Body of pancreas (tissue), 4 donors: ENCODE results near the gene ERMAP. TPM values are rescaled to one million over a fixed set of nuclear protein-coding genes. Genes with fewer than 3 reads are reported as not detected.

Experiments
- ATAC-seq: fragments of 150-250 bp; one replicate; pipeline ENCODE4 v1.9.1; 2016
- DNase-seq, 4 donors: peaks; one replicate each; pipeline ENCODE4 v3.0.0-alpha.2; 2019
- H3K27ac ChIP-seq, 4 donors: fragments of 200-600 bp; sonication (generic); 1 replicate in 3 of 4; 2 replicates in 1 of 4; pipeline versions ENCODE4 v1.5.1 to v1.6.1; 2016 to 2019; ENCODE audit warnings: mild to moderate bottlenecking in 1 of 4, mixed read lengths in 1 of 4, moderate library complexity in 1 of 4
- H3K27me3 ChIP-seq, 2 donors: fragments of 200-600 bp; sonication (generic); one replicate each; pipeline ENCODE4 v1.6.0; 2016; ENCODE audit warnings: mild to moderate bottlenecking in 1 of 2
- H3K36me3 ChIP-seq, 2 donors: fragments of 200-600 bp; sonication (generic); replicated peaks in 1 of 2; 2 replicates each; pipeline ENCODE4 v1.5.1; 2016; ENCODE audit warnings: low read depth in 2 of 2; ENCODE audit not compliant: insufficient read depth in 1 of 2
- H3K4me1 ChIP-seq: fragments of 200-600 bp; sonication (generic); one replicate; pipeline ENCODE4 v1.6.0; 2016
- H3K4me3 ChIP-seq, 2 donors: fragments of 200-600 bp; sonication (generic); 1 replicate in 1 of 2; 2 replicates in 1 of 2; pipeline ENCODE4 v1.5.1; 2016 to 2019
- H3K9me3 ChIP-seq, 3 donors: fragments of 200-600 bp; sonication (generic); 1 replicate in 2 of 3; 2 replicates in 1 of 3; pipeline ENCODE4 v1.5.1; 2016
- CTCF ChIP-seq, 7 experiments: fragments of 450-650 bp in 4 of 7; fragments of 200-600 bp in 3 of 7; sonication (generic) in 3 of 7; IDR thresholded peaks; one replicate each; pipeline ENCODE4 v1.5.1; 2016 to 2019; ENCODE audit warnings: antibody characterized with exemption in 7 of 7
- POLR2A ChIP-seq, 3 donors: fragments of 450-650 bp; IDR thresholded peaks; one replicate each; pipeline ENCODE4 v1.6.1; 2016; ENCODE audit warnings: antibody characterized with exemption in 3 of 3, mild to moderate bottlenecking in 2 of 3
- WGBS, 2 donors: methylation state at CpG; one replicate each; pipeline ENCODE4 v1.1.5; 2017; 5-methylcytosine and 5-hydroxymethylcytosine counted together
- intact Hi-C: fragments of 100-400 bp; cut with DNase I; formaldehyde crosslinking; loops from one replicate; pipeline ENCODE4 v1.15.1; 2023
- total RNA-seq, 2 donors: library from RNA; depleted of rRNA; stranded (reverse); fragments of >200 nt; gene quantifications; one replicate each; pipeline ENCODE4 v1.1.0, GENCODE V29; 2016

ERMAP gene
- total RNA-seq, 2 donors from 2014 or later = 8.8 to 11.9 TPM

GRCh38 chr1:42847721-42848460 is 31.0 kb downstream of the ERMAP start:
- WGBS, 2 donors = 75 to 76% methylated on average over 6 of the region's 6 CpGs
- intact Hi-C loops = no loop called here
- no peak for ATAC-seq

GRCh38 chr1:42848823-42849537 is 32.1 kb downstream of the ERMAP start:
- H3K36me3 ChIP-seq = peaks cover 0 to 2% of the 10 kb centered on the region in 2 donors
- H3K27ac ChIP-seq = no peak overlapping the region
- H3K4me3 ChIP-seq = no peak overlapping the region
- intact Hi-C loops = no loop called here
- no peak for TF ChIP-seq CTCF (IDR thresholded peaks at IDR 0.05)
- no peak for TF ChIP-seq POLR2A (IDR thresholded peaks at IDR 0.05)
- ATAC-seq = no peak
- H3K9me3 ChIP-seq = no peaks in the 10 kb centered on the region
- no peak for DNase-seq
- H3K4me1 ChIP-seq = peaks cover 22% of the 10 kb centered on the region
- whole genome bisulfite sequencing, 2 donors = 95 to 97% methylated on average over 2 of the region's 2 CpGs
- H3K27me3 ChIP-seq = no peaks in the 10 kb centered on the region

More at GRCh38 chr1:42847721-42848460, 31.0 kb downstream of the ERMAP start:
- H3K9me3 ChIP-seq = no peaks in the 10 kb centered on the region
- no peaks in the 10 kb centered on the region for H3K27me3 ChIP-seq
- DNase-seq = no peak
- no peak for TF ChIP-seq CTCF (IDR thresholded peaks at IDR 0.05)
- H3K4me3 ChIP-seq = no peak overlapping the region
- H3K4me1 ChIP-seq = peaks cover 22% of the 10 kb centered on the region
- H3K27ac ChIP-seq = no peak overlapping the region
- H3K36me3 ChIP-seq = peaks cover 0 to 2% of the 10 kb centered on the region in 2 donors

- intact Hi-C loops = no loop called here
- no peak overlapping the region for H3K4me3 ChIP-seq
- ATAC-seq = no peak
- DNase-seq = no peak
- H3K4me1 ChIP-seq = peaks cover 22% of the 10 kb centered on the region
- no peak for TF ChIP-seq POLR2A (IDR thresholded peaks at IDR 0.05)
- TF ChIP-seq CTCF (IDR thresholded peaks at IDR 0.05) = no peak
- H3K27me3 ChIP-seq = no peaks in the 10 kb centered on the region
- H3K36me3 ChIP-seq = peaks cover 0 to 2% of the 10 kb centered on the region in 2 donors
- 93 to 97% methylated on average over 5 of the region's 5 CpGs for WGBS, 2 donors
- H3K9me3 ChIP-seq = no peaks in the 10 kb centered on the region
- no peak overlapping the region for H3K27ac ChIP-seq
Measured at GRCh38 chr1:42849944-42850343, 33.0 kb downstream of the ERMAP start.

- WGBS, 2 donors = 99 to 100% methylated on average over 6 to 15 of the region's 15 CpGs
- no peak overlapping the region for H3K27ac ChIP-seq
- H3K36me3 ChIP-seq = peaks cover 0 to 2% of the 10 kb centered on the region in 2 donors
- peaks cover 15% of the 10 kb centered on the region for H3K4me1 ChIP-seq
- H3K27me3 ChIP-seq = no peaks in the 10 kb centered on the region
- H3K9me3 ChIP-seq = no peaks in the 10 kb centered on the region
- intact Hi-C loops = no loop called here
- TF ChIP-seq POLR2A (IDR thresholded peaks at IDR 0.05) (no peak), CTCF (IDR thresholded peaks at IDR 0.05) (no peak)
- no peak overlapping the region for H3K4me3 ChIP-seq
- no peak for ATAC-seq
- DNase-seq = no peak
Measured at GRCh38 chr1:42851420-42851819, 34.5 kb downstream of the ERMAP start.
